ENCODE measurements around the gene NKX6-2.
"Not testable (repeated sequence)": the region's sequence is repeated elsewhere in the genome, so short reads cannot be mapped to it uniquely, and the experiment has no call there.

Gene NKX6-2

DNA sequence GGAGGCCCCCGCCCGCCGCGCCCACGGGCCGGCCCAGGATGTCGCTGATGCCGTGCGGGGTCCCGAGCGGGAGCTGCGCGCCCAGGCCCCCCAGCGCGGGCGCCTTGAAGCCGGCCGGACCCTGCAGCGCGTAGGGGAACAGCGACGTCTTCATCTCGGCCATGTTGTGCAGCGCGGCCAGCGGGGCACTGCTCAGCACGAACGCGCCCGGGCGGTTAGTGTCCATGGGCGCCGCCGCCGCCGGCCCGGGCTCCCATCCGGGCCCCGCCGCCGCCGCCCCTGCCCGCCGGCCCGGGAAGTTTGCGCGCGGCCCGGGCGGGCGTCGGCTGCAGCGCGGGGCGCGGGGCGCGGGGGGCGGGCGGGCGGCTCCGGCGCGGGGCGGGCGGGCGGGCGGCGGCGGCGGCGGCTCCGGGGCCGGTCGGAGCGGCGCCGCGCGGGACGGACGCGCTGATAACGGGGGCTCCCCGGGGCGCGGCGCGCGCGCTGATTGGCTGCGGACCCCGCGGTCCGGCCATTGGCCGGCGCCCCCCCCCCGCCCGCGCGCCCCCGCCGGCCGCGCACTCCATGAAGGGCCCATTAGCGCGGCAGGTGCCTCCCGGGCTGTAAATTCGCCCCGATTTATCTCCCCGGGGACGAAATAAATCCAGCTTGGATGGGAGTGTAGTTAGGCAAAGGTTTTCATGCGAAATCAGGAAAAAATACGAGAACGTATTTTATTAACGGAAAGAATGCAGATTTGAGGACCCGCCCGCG, at the start of gene NKX6-2:
Gene NKX6-2 (minus strand): TSS at position 425 of the 753 bp plus-strand sequence. CDS start 199 bp downstream, at position 226.
- no peak for DNase-seq

DNA sequence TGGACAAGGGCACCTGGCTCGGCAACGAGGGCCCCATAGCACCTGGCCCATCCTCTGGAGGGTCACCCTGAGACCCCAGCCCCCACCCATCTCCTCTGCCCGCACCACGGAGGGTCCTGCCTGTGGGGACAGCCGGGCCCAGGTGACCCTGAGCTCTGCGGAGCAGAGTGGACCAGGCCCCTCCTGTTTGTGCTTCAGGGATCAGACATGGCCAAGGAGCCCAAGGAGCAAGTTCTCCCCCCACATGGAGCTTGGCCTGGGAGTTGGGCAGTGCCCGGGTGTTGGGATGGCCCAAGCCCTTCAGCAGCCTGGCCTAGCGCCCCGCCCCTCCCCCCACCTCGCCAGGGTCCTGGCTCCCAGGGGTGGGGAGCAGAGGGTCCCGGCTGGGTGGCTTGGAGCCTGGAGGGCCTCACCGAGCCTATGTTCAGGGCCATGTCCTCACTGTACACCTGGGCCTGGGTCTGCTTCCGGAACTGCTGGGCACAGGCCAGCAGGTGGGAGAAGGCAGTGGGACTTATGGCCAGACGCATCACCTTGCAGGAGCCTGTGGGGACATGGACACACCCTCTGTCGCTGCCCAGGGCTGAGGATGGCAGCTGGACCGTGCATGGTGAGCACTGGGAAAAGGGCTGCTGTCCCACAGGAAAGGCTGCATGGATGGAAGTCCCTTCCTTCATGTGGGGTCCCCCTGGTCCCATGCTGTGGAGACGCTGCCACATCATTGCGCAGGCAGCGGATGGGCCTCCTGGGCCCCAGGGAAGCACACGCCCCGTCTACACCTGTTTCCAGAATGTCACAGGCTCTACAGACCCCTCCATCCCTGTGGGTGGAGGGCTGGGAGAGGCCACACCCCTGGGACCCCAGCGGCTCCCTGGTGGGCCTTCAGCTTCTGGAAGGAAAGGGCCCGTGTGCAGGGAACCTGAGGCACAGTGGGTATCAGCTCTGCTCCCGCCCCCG, 49.2 kb upstream of the NKX6-2 start:
- no peak for DNase-seq

DNA sequence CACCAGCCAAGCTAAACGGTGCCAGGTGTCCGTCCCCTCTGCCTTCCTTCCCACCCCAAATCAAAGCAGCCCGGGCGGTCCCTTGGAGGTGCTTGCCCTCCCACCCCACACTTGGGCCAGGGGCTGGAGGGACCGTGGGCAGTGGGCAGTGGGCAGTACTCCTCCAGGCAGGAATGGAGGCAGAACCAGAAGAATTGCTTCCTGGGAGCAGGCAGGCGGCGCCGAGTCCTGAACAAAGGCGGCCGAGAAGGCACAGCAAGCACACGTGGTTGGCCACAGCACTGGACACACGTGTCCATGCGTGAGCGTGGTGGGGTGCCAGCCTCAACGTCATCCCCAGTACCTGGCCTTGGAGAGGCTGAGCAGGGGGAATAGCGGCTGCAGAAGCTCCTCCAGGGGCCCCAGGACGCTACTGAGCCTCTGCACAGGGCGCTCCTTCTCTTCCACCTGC, 48.4 kb upstream of the NKX6-2 start:
- no peak for DNase-seq

DNA sequence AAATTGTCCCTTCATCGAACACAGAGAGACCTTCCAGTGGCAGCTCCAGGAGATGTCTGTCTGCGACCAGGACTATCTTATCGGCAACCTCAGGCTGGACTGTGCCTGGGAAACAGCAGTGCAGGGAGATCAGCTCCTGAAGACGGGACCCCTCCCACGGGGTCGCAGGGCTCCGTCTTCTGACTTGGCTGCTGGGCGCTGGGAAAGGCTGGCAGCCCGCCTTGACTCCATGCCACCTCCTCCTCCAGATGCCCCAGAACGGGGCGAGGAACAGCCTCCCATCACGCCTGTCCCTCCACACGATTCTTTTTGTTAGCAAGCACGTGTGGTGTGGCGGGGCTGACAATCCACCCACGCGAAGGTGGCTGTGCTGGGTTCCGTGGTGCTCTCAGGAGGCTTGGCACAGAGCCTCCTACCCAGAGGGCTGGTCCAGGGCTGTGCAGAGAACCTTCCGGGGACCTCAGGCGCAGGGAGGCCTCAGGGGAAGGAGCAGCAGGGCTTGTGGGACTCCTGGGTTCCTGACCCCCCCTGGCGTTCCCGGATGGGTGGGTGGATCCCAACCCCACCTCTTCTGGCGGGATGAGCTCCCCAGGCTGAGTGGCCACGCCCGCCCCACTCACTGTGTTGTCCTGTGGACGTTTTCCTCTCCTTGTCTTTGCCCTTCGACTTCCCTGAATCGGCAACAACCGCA, 47.6 kb upstream of the NKX6-2 start:
- no peak for DNase-seq

DNA sequence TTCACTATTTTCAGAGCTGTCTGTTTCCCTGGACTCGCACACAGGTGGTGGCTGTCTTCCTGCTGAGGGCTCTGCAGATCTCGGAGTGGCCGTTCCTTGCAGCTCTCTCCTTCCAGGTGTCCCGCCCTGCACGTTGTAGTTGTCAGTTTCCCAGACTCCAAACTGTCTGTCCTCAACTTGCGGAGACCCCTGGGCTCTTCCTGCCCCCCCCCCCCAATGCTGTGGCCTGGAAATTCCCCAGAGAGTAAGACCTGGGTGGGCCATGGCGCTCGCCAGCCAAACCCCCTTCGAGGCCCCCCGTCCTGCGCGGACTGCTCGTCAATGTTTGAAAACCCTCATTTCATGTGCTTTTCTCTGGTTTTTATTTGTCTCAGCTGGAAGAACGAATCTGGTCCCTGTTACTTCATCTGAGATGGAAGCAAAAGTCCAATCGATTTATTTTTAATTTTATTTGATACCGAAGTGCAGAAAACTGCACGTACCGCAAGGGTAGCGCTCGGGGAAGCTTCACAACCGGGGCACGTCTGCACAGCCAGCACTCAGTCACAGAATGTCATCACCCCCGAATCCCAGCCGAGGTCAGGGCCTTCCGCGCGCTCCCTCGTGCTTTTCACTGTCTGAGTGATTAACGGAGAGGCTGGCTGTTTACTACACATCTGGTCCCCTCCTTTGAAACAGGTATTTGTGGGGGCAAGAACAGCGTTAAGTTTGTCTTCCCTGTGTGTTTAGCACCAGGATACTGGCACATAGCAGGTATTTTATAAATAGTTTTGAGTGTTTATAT, 46.4 kb upstream of the NKX6-2 start:
- no peak for DNase-seq

DNA sequence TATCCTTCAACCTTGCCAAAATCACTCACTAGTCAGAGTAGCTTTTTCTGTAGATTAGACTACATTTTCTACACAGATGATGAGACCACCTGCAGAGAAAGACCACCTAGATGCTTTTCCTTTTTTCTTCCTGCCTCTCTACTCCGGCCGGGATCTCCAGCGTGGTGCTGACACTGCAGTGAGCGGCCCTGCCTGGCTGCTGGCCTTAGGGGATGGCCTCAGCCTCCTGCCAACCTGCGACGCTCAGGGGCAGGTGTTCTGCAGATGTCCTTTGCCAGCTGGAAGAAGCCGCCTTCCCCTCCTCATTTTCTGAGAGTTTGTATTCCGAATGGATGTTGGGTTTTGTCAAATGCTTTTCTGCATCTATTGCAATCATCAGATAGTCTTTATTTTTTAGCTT, 43.5 kb upstream of the NKX6-2 start:
- DNase-seq, result no peak

DNA sequence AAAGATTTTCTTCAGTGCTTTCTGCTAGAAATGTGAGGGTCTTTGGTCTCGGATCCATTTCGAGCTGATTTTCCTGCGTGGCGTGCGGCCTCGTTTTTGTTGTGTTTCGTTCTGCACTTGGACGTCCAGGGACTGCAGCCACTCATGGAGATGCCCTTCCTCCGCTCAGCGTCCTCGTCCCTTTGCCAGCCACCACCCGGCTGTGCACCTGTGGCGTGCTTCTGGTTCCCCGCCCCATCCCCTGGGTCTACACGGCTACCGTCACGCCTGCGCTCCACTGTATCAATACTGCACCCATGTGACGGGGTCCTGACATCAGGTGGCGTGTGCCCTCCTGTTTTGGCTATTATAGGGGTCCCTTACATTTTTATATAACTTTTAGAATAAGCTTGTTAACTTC, 42.7 kb upstream of the NKX6-2 start:
- no peak for DNase-seq

DNA sequence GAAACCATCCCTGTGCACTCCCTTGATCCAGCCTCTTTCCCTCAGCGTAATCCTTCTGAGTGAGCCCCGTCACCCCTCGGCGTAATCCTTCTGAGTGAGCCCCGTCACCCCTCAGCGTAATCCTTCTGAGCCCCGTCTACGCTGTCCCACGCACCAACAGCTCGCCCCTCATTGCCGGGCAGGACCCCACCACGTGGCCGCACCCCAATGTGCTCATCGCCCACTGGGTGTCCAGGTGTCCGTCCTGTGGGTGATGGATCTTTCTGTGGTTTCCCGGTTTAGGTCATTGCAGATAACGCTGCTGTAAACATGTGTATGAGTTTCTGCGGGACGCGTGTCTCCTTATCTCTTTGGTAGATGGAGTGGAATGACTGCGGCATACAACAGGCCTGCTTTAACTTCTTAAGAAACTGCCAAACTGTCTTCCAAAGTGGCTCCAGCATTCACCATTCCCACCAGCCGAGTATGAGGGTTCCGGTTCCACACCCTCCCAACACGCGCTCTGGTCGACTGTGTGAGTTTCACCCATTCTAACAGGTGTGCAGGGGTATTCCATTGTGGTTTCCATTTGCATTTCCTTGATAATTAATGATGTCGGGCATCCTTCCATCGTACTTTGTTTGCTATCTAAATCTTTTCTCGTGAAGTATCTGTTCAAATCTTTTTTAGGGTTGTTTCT, 42.1 kb upstream of the NKX6-2 start:
- DNase-seq, result no peak

DNA sequence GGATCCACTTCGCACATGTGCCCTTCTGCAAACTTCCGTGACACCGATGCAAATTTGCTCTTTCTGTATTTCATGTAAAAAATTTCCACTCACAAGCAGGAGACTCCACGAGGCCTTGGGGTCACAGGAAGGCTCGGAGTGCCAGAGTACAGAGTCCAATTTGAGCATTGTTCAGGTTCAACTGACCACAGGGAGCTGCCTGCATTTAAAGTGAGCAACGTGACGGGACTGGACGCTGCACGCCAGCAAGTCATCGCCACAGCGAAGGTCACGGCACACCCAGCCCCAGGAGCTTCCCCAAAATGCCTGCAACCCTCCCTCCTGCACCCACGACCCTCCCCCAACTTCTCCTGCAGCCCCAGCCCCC, 41.5 kb upstream of the NKX6-2 start:
- no peak for DNase-seq

DNA sequence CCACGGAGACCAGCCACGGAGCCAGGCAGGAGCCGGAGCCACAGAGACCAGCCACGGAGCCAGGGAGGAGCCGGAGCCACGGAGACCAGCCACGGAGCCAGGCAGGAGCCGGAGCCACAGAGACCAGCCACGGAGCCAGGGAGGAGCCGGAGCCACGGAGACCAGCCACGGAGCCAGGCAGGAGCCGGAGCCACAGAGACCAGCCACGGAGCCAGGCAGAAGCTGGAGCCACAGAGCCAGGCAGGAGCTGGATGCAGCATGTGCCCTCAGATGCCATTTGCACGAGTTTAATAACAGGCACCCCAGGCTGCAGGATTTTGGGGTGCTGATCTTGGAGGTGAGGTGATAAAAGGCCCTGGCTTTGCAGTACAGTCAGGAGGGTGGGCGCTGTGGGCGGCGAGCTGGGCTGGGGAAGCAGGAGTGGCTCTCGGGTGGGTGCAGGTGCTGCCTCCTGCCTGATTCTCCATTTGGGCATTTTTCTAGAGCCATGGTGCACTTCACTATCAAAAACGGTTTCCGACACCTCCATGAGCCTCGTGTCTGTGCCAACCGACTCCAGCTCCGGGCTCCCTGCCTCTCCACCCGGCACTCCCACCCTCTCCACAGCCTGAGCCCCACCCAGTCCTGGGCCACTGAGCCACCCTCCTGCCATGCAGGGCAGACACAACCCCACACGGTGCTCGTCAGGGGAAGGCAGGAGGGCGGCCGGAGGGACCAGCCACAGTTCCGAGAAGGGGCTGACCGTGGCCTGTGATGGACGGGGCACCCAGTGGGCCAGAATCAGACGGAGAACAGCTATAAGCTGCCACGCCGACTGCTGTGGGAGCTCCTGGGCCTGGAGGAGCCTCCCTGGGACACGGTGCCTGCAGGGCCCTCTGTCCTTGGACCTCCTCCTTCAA, 40.8 kb upstream of the NKX6-2 start:
- no peak for DNase-seq

DNA sequence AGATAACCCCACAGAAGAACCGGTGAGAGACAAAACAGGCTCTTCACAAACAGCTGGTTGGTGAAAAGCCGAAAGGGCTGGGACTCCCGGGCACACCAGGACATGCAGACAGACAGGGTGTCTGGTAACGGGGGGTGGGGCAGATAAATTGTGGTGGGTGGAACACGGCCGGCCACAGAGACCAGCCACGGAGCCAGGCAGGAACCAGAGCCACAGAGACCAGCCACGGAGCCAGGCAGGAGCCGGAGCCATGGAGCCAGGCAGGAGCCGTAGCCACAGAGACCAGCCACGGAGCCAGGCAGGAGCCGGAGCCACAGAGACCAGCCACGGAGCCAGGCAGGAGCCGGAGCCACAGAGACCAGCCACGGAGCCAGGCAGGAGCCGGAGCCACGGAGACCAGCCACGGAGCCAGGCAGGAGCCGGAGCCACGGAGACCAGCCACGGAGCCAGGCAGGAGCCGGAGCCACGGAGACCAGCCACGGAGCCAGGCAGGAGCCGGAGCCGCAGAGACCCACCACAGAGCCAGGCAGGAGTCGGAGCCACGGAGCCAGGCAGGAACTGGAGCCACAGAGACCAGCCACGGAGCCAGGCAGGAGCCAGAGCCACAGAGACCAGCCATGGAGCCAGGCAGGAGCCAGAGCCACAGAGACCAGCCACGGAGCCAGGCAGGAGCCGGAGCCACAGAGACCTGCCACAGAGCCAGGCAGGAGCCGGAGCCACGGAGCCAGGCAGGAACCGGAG, 40.0 kb upstream of the NKX6-2 start:
- not testable (repeated sequence) for DNase-seq

DNA sequence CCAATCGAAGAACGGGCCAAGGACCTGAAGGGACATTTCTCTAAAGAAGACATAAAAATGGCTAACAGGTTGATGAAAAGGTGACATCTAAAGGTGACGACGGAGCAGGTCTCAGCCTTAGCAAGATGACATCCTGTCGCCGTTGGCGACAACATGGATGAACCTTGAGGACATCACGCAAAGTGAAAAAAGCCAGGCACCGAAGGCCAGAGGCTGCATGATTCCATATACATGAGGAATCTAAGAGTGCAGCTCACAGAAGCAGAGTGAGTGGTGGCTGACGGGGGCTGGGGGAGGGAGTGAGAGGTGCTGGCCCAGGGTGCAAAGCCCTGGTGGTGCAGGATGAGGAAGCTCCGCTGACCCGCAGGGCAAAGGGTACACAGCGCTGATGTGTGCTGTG, 34.1 kb upstream of the NKX6-2 start:
- DNase-seq, result no peak

DNA sequence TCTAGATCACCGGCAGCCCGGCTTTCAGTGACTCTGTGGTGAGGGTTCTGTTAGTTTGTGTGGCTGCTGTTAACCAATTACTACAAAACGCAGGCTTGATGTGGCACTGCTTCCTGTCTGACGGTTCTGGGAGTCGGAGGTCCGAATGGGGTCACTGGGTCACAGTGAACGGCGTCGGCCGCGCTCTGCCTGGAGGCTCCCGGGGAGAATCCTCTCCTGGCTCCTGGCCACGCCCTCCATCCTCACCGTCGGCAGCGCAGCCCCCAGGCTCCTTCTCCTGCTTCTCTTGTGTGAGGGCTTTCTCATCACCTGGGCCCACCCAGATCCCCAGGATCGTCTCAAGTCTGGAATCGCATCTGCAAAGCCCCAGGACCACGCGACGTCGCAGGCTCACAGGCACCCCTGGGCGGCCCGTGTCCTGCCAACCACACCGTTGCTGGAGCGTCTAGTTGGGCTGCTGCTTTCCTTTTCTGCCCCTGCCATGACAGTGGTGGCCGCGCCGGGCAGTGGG, 31.8 kb upstream of the NKX6-2 start:
- no peak for DNase-seq

DNA sequence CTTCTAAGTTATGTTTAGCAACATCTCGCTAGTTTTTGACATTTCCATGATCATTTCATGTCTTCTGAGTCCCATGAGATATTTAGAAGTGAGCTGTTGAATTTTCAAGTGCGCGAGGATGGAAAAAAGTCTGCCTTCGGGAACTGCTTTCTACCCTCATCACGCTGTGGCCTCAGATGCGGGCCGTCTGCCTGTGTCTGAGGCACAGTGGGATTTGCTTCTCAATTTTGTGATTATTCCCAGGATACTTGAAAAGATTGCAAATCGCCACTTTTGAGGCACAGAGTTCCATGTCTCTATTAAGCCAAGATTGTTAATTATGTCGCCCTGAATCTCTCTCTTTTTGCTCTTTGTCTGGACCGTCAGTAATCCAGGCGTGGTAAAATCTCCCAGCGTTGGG, 30.8 kb upstream of the NKX6-2 start:
- no peak for DNase-seq

DNA sequence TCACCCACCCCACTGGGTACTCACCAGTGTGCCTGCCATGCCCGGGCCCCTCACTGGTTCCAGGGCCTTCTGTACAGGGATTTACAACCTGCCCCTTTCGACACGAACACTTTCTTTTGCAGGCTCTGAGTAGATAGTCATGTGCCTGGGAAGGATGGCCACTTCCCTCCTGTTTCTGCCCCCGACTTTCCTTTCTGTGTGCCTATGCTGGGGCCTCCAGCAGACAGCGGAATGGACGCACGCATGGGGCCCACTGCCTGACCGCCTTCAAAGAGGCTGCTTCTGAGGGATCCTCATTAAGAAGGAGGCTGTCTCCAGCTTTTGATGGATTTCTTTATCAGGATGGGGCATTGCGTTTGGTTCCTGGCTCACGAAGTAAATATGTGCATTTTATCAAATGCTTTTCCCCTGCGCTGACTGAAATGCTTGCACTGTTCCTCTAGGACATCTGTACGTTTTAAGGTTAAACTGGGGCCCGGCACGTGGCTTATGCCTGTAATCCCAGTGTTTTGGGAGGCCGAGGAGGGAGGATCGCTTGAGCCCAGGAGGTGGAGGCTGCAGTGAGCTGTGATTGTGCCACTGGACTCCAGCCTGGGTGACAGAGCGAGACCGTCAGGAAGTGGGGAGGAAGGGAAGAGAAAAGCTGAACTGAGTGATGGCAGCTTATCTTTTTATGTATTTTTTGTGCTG, 29.4 kb upstream of the NKX6-2 start:
- no peak for DNase-seq

DNA sequence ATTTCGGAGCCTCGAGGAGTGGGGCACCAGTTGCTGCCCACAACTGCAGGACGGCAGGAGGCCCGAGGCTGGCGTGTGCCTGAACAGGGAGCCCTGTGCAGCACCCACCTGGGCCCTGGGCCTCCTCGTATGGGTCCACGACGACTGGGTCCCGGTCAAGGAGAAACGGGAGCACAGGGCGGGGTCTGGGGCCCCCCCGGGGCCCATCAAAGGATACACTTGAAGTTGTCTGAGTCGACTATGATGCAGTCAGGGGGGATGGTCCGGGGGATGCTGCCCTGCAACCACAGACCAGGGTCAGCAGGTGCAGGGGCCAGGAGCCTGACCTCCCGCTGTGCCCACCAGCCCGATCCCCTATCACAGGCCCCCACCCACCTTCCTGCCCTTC, 28.5 kb upstream of the NKX6-2 start:
- DNase-seq, result no peak

DNA sequence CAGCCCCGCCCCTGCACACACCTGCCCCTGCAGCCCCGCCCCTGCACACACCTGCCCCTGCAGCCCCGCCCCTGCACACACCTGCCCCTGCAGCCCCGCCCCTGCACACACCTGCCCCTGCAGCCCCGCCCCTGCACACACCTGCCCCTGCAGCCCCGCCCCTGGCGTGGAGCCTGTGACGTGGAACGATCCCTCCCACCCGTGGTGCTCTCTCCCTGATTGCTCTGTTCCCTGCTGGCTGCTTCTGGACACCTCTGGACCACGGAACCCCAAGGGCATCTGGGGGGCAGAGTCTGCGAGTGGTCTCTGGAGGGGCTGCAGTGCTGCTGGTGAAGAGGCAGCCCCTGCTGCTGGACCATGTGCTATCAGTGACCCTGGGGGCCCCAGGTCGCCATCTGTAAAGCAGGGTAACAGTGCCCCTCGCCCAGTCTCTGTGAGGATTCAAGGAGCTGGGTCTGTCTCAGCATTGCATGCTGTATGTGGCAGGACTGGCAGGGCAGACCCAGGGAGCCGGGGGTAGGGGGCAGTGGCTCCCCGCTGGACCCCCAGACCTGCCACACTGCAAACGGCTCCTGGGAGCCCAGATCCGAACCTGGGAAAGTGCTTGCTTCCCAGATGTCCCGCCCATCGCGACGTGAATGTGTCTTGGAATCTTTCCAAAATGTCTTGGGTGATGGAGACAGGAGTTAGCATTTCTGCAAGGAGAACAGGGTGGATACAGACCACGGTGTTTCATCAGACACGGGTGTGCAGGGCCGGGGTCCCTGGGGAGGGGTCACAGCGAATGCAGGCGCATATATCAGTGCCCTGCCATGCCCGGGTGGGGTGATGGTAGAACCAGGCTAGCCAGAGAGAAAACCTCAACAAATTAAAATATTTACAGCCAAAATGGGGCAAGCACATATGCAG, 27.9 kb upstream of the NKX6-2 start:
- no peak for DNase-seq

DNA sequence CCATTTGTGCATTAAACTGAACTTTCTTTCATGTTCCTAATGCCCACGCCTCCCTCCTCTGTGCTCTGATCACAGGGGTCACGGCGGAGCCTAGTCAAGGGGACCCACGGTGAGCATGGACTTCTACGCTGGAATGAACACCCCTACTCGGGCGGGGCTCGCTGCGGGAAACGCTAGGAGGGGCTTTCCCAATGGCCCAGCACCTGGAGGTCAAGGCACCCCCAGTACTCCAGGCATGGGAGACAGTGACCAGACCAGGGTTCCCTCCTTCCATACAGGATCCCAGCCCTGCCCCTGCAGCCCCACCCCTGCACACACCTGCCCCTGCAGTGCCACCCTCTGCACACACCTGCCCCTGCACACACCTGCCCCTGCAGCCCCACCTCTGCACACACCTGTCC, 27.1 kb upstream of the NKX6-2 start:
- DNase-seq, result no peak
